ENCODE measurements around the gene S100A13.
"Not testable (repeated sequence)": the region's sequence is repeated elsewhere in the genome, so short reads cannot be mapped to it uniquely, and the experiment has no call there.

The S100A13 gene

DNA sequence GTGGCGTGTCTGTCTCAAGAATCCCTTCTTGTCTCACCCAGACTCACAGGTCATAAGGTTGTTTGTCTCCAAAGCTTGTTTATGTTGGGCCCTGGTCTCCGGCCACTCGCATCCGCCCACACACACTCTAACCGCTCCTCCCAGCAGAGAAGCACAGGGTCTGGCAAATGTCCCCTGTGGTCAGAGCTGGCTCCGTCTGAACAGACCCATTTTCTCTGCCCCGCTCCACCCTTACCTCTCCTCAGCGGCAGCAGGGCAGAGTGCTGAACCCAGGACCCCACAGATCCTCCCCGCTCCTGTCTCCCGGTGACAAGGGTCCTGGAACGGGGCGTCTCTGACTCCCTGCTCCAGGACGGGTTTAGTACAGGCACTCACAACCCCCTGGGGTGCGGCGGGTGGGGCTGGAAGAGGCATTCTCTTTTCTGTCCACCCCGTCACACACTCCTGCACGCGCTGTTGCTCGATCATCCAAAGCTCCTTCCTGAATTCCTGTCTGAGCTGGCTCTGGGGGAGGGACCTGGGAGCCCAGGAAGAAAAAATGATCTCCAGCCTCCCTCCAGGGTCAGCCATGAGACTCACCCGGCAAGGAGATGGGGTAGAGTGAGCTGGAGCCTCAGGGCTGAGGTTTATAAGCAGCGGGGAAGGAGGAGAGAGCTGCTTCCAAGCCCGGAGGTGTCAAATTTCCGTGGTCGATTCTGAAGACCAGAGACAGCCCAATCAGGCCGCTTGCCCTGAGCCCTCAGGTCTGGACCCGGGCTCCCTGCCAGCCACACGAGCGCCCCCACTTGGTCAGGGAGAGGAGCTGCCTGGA lies at the start of gene S100A13:
TSS of gene S100A13 (minus strand) at position 602 of the 811 bp plus-strand sequence. CDS start 1,033 bp downstream, outside the sequence.
- no peak for DNase-seq (ENCODE audit: low read depth in 1 of 2, low spot score in 1 of 2)

- no peak for DNase-seq (ENCODE audit: low read depth in 1 of 2, low spot score in 1 of 2)
Measured at GRCh38 chr1:153673511-153673910, 46.2 kb upstream of the S100A13 start.

DNA sequence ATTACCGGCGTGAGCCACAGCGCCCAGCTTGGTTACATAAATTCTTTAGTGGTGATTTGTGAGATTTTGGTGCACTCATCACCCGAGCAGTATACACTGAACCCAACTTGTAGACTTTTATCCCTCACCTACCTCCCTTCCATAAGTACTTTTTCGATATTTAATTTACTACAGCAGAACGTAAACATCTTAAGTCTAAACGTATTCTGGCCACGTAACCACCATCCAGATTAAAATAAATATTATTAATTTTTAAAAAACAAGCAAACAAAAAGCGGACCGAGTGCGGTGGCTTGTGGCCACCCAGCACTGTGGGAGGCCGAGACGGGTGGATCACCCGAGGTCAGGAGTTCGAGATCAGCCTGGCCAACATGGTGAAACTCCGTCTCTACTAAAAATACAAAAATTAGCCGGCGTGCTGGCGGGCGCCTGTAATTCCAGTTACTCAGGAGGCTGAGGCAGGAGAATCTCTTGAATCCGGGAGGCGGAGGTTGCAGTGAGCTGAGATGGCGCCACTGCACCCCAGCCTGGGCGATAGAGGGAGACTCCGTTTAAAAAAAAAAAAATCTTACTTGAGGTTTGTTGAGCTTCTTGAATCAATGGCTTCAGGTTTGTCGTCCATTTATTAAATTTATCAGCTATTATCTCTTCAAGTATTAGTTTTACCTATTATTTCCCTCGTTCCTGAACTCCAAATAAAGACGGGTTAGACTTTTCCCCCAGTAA lies 44.5 kb upstream of the S100A13 start:
- DNase-seq (ENCODE audit: low read depth in 1 of 2, low spot score in 1 of 2): peak in 1 of 2 donors; percentile 37

- DNase-seq (ENCODE audit: low read depth in 1 of 2, low spot score in 1 of 2): peak; percentile 92
Measured at GRCh38 chr1:153670859-153671627, 43.7 kb upstream of the S100A13 start, which contains the start of gene ILF2. ILF2 (minus strand) TSS chr1:153670993; CDS start chr1:153670922, 71 bp downstream.

- no peak for DNase-seq (ENCODE audit: low read depth in 1 of 2, low spot score in 1 of 2)
Measured at GRCh38 chr1:153670257-153670858, 43.1 kb upstream of the S100A13 start.

DNA sequence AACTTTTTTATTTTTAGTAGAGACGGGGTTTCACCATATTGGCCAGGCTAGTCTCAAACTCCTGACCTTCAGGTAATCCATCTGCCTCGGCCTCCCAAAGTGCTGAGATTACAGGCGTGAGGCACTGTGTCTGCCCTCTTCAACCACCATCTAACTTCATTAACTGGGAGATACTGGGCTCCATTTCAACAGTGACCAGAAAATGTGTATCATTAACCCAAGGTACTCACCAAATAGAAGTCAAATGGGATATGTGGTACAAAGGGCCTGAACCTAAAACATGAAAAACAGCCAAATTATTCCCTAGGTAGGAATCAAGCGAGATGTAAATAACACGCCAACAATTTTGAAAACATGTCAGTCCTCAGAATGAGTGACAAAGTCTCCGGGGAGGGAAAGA lies 42.3 kb upstream of the S100A13 start:
- DNase-seq (ENCODE audit: low read depth in 1 of 2, low spot score in 1 of 2): no peak

DNA sequence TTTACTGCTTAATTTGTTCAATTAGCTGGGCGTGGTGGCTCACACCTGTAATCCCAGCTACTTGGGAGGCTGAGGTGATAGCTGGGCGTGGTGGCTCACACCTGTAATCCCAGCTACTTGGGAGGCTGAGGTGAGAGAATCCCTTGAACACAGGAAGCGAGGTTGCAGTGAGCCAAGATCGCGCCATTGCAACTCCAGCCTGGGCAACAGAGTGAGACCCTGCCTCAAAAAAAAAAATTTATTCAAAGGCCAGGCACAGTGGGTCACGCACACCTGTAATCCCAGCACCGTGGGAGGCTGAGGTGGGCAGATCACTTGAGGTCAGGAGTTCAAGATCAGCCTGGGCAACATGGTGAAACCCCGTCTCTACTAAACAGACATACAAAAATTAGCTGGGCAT lies 41.4 kb upstream of the S100A13 start:
- DNase-seq (ENCODE audit: low read depth in 1 of 2, low spot score in 1 of 2): not testable (repeated sequence)

DNA sequence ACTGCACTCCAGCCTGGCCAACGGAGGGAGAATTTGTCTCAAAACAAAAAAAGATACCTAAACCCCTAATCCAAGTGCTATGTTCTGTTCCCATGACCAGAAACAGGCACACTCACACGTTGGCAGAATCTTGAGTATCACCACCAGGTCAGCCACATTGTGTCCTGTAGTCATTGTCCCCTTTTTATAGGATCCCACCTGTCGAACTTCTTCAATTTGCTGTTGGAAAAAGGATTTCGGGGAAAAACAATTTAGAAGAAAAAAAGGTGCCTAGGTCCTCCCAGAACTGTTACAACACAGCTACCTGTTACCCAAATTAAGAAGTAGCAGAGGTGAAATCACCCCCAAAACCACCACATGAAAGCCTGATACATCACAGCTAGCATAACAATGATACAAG lies 40.1 kb upstream of the S100A13 start:
- DNase-seq (ENCODE audit: low read depth in 1 of 2, low spot score in 1 of 2): no peak

- no peak for DNase-seq (ENCODE audit: low read depth in 1 of 2, low spot score in 1 of 2)
Measured at GRCh38 chr1:153663211-153663610, 35.9 kb upstream of the S100A13 start.

DNA sequence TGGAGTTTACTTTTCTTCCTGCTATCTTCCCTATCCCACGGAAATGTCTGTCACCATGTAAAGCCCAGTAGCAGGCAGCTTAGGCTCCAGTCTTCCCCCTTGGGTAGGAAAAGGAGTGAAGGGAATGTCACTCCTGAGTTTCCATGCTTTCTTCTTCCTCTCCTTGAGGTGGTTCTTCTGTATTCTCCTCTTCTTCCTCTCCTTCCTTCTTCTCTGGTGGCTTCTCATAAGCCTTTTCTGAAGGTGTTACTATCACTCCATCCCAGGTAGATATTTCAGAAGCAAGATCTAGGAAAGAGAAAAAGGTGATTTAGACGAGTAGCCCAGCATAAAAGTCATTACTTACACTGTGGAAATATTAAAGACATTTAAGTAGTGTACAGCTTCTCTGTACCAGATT lies 35.0 kb upstream of the S100A13 start:
- DNase-seq (ENCODE audit: low read depth in 1 of 2, low spot score in 1 of 2): no peak

DNA sequence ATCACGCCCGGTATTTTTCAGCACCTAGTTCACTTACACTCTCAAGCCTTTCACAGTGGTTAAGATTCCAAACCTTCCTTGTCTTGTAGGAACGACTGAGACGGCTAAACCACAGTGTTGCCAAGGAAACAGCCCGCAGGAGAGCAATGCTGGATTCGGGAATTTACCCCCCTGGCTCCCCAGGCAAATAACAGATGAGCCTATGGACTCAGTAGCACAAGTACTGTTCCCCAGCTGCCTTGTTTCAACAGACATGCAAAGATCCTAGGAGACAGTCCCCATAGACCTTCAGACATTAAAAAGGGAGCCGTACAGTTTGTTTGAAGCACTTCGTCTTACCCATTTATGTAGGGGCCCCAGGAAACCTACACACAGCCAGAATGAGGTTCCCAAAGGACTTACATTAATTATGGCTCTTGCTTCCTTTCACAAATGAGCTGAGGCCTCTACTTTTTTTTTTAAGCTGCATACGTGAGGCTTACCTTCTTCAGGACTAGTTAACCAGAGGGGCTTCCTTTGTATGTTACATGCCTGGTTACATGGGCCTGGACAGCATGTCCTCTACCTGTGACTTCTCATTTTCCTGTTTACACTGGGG lies 33.9 kb upstream of the S100A13 start:
- DNase-seq (ENCODE audit: low read depth in 1 of 2, low spot score in 1 of 2): no peak

GRCh38 chr1:153659656-153660055 lies 32.4 kb upstream of the S100A13 start:
- no peak for DNase-seq (ENCODE audit: low read depth in 1 of 2, low spot score in 1 of 2)

DNA sequence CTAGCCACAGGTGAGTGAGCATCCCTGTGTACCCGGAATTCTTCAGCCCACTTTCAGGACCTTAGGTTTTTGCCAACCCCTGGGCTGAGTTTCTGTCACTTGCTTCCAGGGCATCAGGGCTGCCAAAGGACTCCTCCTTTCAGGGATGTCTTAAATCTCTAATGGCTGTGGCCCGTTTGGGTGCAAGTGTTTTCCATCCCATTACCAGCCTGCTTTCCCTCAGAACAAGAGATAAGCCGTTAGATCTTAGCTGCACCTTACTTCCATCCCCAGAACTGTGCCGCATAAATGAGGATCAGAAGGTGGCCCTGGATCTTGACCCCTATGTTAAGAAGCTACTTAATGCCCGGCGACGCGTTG lies 31.9 kb upstream of the S100A13 start:
- no peak for DNase-seq (ENCODE audit: low read depth in 1 of 2, low spot score in 1 of 2)

GRCh38 chr1:153658400-153659174 lies 31.3 kb upstream of the S100A13 start, which contains the start of gene SNAPIN:
SNAPIN (plus strand) TSS chr1:153658703; CDS start chr1:153658744, 41 bp downstream.
- peak; percentile 74 to 84 for DNase-seq (ENCODE audit: low read depth in 1 of 2, low spot score in 1 of 2)

DNA sequence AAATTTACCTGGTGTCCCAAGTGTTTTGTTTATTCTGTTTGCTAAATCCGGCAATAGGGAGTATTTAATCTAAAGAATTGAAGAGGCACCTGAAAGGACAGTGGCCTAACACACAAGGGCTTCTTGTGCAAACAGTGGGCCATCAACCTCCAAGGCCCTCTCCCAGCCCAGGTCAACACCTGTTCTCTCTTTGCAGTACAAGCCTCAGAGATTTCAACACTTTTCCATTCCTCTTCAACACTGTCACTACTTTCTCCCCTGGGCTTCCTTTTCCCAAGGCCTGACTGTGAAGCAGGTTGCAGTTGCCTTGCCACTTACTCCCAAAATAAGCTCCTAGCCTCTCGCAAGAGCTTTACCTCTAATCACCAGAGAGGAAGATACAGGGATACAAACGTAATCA lies 28.0 kb upstream of the S100A13 start:
- no peak for DNase-seq (ENCODE audit: low read depth in 1 of 2, low spot score in 1 of 2)

DNA sequence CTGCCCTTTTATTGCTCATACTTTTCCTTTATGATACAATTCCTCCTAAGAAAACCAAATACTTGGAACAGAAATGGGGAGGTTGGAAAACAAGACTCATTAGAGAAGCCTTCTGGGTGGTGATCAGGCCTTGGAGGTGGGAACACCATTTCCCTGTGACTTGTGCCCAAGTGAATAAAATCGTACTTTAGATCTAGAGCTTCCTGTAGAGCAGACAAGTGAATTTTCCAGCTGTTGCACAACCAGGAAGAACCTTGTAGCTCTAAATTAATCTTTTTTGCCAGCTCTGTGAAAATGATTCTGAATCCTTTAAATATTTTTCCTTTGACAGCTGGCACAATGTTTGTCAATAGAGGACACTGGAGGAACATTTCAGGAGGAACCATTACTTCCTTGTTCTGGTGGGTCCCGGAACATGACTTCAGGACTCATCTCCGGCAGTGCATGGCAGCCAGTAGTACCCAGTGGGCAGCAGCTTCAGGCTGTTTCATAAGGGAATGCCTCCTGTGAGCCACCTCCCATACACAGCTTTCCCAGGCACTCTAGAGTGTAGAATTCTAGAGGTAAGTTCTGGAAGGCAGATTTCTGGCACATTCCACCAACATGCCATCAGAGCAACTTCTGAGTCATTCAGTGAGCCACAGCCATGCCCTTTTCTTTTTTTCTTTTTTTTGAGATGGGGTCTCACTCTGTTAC lies 25.6 kb upstream of the S100A13 start:
- no peak for DNase-seq (ENCODE audit: low read depth in 1 of 2, low spot score in 1 of 2)

GRCh38 chr1:153651771-153652170 lies 24.5 kb upstream of the S100A13 start:
- DNase-seq (ENCODE audit: low read depth in 1 of 2, low spot score in 1 of 2): no peak

DNA sequence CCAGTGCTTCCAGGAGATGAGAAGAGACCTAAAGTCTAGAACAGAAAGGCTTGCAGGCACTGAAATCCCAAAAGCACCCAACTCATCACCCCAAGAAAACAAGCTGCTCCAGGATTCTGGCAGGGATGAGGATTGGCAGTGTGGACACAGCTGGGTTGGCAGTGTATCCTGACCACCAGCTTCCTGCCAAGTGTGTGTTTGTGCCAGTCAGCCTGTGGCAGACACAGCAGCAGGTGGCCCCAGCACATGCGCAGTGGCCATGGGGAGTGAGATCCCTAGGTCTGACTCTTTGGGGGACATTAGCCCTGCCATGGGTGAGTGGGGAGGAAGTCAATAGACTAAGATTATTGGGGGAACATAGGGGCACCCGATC lies 22.5 kb upstream of the S100A13 start:
- DNase-seq (ENCODE audit: low read depth in 1 of 2, low spot score in 1 of 2): no peak

DNA sequence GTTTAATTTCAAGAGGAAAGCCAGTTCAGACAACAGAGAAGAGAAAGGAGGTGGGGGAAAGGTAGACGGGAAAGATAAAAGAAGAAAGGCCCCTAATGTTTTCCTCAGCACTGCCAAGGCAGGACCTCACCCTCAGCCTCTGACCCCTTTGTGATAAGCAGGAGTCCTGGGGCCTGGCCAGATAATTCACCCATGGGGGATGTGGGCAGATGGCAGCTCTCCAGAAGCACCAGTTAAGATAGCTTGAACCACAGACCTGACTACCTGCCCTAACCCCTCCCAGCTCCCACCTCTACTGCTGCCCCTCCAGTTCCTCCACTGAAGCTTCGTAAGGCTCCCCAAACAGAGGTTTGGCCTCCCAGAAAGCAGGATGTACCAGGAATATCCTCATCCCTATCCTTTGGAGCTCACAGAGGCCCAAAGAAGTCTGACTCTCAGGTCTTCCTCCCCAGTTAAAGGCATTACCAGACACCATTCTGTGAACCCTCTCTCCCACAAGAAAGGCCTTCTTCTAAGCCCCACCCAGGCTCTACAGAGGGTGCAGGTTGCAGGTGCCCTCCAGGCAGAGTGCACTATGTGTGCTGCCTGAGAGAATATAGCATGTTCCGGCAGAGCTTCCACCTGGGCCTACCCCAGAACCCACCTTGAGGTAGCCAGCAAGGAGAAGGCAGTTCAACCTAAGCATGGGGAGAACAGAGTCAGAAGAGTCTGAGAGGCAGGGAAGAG lies 22.0 kb upstream of the S100A13 start:
- no peak for DNase-seq (ENCODE audit: low read depth in 1 of 2, low spot score in 1 of 2)
